IPS-20b (cell line): ENCODE measurements around the gene FXYD6.

Experiments used
- H3K27ac ChIP-seq: one replicate; pipeline ENCODE4 v1.5.1; 2013; ENCODE audit warnings: low read length
- H3K27me3 ChIP-seq: 2 replicates; pipeline ENCODE4 v1.6.1; 2013; ENCODE audit warnings: mild to moderate bottlenecking, low read length, inconsistent platforms; ENCODE audit not compliant: insufficient read depth
- H3K36me3 ChIP-seq: 2 replicates; pipeline ENCODE4 v1.6.1; 2013; ENCODE audit warnings: low read depth, mild to moderate bottlenecking, inconsistent platforms, low read length, moderate library complexity; ENCODE audit not compliant: insufficient read depth
- H3K4me1 ChIP-seq: 2 replicates; pipeline ENCODE4 v1.6.1; 2013; ENCODE audit warnings: mild to moderate bottlenecking, control low read depth, inconsistent platforms, low read length, moderate library complexity; ENCODE audit not compliant: insufficient read depth
- H3K4me3 ChIP-seq: 2 replicates; pipeline ENCODE4 v1.5.1; 2013; ENCODE audit warnings: mild to moderate bottlenecking, low read length, inconsistent platforms
- H3K9ac ChIP-seq: 2 replicates; pipeline ENCODE4 v1.6.1; 2013; ENCODE audit warnings: low read depth, mild to moderate bottlenecking, inconsistent platforms, low read length, moderate library complexity
- H3K9me3 ChIP-seq: 2 replicates; pipeline ENCODE4 v1.6.1; 2013; ENCODE audit warnings: mild to moderate bottlenecking, low read depth, low read length, inconsistent platforms; ENCODE audit not compliant: insufficient read depth

The FXYD6 gene

GRCh38 chr11:117829369-117829725 is 47.1 kb downstream of the FXYD6 start:
- Histone ChIP-seq H3K36me3 (no peaks in the 10 kb centered on the region), H3K4me3 (no peak overlapping the region), H3K9me3 (no peaks in the 10 kb centered on the region), H3K9ac (no peak overlapping the region), H3K27me3 (no peaks in the 10 kb centered on the region), H3K27ac (no peak overlapping the region), H3K4me1 (peaks cover 6% of the 10 kb centered on the region)

- H3K9me3 ChIP-seq: no peaks in the 10 kb centered on the region
- H3K27ac ChIP-seq: no peak overlapping the region
- peaks cover 10% of the 10 kb centered on the region for H3K4me1 ChIP-seq
- no peak overlapping the region for H3K4me3 ChIP-seq
- H3K9ac ChIP-seq: no peak overlapping the region
- no peaks in the 10 kb centered on the region for H3K36me3 ChIP-seq
- H3K27me3 ChIP-seq: no peaks in the 10 kb centered on the region
Observed at GRCh38 chr11:117828611-117829368, 47.7 kb downstream of the FXYD6 start.

GRCh38 chr11:117827521-117828511 is 48.6 kb downstream of the FXYD6 start:
- no peaks in the 10 kb centered on the region for H3K27me3 ChIP-seq
- peaks cover 11% of the 10 kb centered on the region for H3K4me1 ChIP-seq
- H3K9me3 ChIP-seq: no peaks in the 10 kb centered on the region
- H3K9ac ChIP-seq: no peak overlapping the region
- no peak overlapping the region for H3K27ac ChIP-seq
- H3K36me3 ChIP-seq: no peaks in the 10 kb centered on the region
- H3K4me3 ChIP-seq: no peak overlapping the region

GRCh38 chr11:117826832-117827231 is 49.6 kb downstream of the FXYD6 start:
- peaks cover 11% of the 10 kb centered on the region for H3K4me1 ChIP-seq
- no peaks in the 10 kb centered on the region for H3K27me3 ChIP-seq
- H3K27ac ChIP-seq: no peak overlapping the region
- H3K4me3 ChIP-seq: no peak overlapping the region
- H3K9me3 ChIP-seq: no peaks in the 10 kb centered on the region
- H3K36me3 ChIP-seq: no peaks in the 10 kb centered on the region
- no peak overlapping the region for H3K9ac ChIP-seq

- Histone ChIP-seq H3K36me3 (no peaks in the 10 kb centered on the region), H3K27me3 (no peaks in the 10 kb centered on the region), H3K9ac (no peak overlapping the region), H3K9me3 (no peaks in the 10 kb centered on the region), H3K4me1 (peaks cover 11% of the 10 kb centered on the region), H3K27ac (no peak overlapping the region), H3K4me3 (no peak overlapping the region)
Observed at GRCh38 chr11:117826190-117826570, 50.3 kb downstream of the FXYD6 start.

GRCh38 chr11:117825538-117826189 is 50.8 kb downstream of the FXYD6 start:
- H3K27ac ChIP-seq: no peak overlapping the region
- peaks cover 8% of the 10 kb centered on the region for H3K4me1 ChIP-seq

GRCh38 chr11:117824571-117825537 is 51.6 kb downstream of the FXYD6 start, which contains the start of gene FXYD2:
Gene FXYD2, minus strand, starts transcription at chr11:117824744. Its CDS starts 66 bp downstream, at chr11:117824678.
- H3K27me3 ChIP-seq: no peaks in the 10 kb centered on the region
- peaks cover 10% of the 10 kb centered on the region for H3K4me1 ChIP-seq
- H3K36me3 ChIP-seq: no peaks in the 10 kb centered on the region
- H3K27ac ChIP-seq: no peak within 1 kb of the TSS
- H3K9ac ChIP-seq: no peak within 1 kb of the TSS
- no peak within 1 kb of the TSS for H3K4me3 ChIP-seq
- no peaks in the 10 kb centered on the region for H3K9me3 ChIP-seq

More at GRCh38 chr11:117825538-117826189, 50.8 kb downstream of the FXYD6 start:
- H3K36me3 ChIP-seq: no peaks in the 10 kb centered on the region
- no peak overlapping the region for H3K4me3 ChIP-seq
- H3K9me3 ChIP-seq: no peaks in the 10 kb centered on the region
- H3K9ac ChIP-seq: no peak overlapping the region
- H3K27me3 ChIP-seq: no peaks in the 10 kb centered on the region

GRCh38 chr11:117823946-117824420 is 52.5 kb downstream of the FXYD6 start:
- H3K27me3 ChIP-seq: no peaks in the 10 kb centered on the region
- H3K27ac ChIP-seq: no peak overlapping the region
- no peaks in the 10 kb centered on the region for H3K9me3 ChIP-seq
- H3K9ac ChIP-seq: no peak overlapping the region
- no peaks in the 10 kb centered on the region for H3K36me3 ChIP-seq
- no peak overlapping the region for H3K4me3 ChIP-seq
- peaks cover 10% of the 10 kb centered on the region for H3K4me1 ChIP-seq

- Histone ChIP-seq H3K4me1 (peaks cover 10% of the 10 kb centered on the region), H3K27ac (no peak overlapping the region), H3K9me3 (no peaks in the 10 kb centered on the region), H3K9ac (no peak overlapping the region), H3K36me3 (no peaks in the 10 kb centered on the region), H3K27me3 (no peaks in the 10 kb centered on the region), H3K4me3 (no peak overlapping the region)
Observed at GRCh38 chr11:117823294-117823945, 53.0 kb downstream of the FXYD6 start.
